GM12878 (cell line): ENCODE measurements around the gene MYBPC2. TPM values are rescaled to one million over a fixed set of nuclear protein-coding genes. Genes with fewer than 3 reads are reported as not detected.

Experiments used
- ATAC-seq: fragments of 200-7000 bp; cut with Tn5 transposase; 3 replicates; pipeline ENCODE4 v1.9.1; 2020; ENCODE audit warnings: mild to moderate bottlenecking, moderate library complexity
- BruUV-seq: library from RNA; stranded (reverse); fragments of 400-500 nt; replicated peaks from 2 replicates; lab custom pipeline; 2021; lab: Mats Ljungman, UMichigan
- CTCF ChIA-PET: fragments of 300-600 bp; sonication (Branson Sonifier 250); formaldehyde crosslinking; extraction: SDS; loops from one replicate; lab custom pipeline; 2021; ENCODE audit warnings: inconsistent platforms; lab: Yijun Ruan, JAX
- POLR2A ChIA-PET: fragments of 350-600 bp; formaldehyde crosslinking; extraction: SDS; loops from one replicate; lab custom pipeline; 2021; ENCODE audit warnings: inconsistent platforms; lab: Charles Lee
- RAD21 ChIA-PET: fragments of 300-600 bp; sonication (Branson Sonifier 250); formaldehyde crosslinking; loops from one replicate; lab custom pipeline; 2023; ENCODE audit warnings: antibody characterized with exemption; ENCODE audit not compliant: unreplicated experiment; lab: Charles Lee
- SMC1A ChIA-PET: fragments of 300-600 bp; sonication (Branson Sonifier 250); formaldehyde crosslinking; loops from one replicate; lab custom pipeline; 2023; ENCODE audit not compliant: unreplicated experiment, uncharacterized antibody; lab: Charles Lee
- DNase-seq: peaks from one replicate; pipeline ENCODE4 v3.0.0-alpha.2; 2011; ENCODE audit warnings: low read depth, low spot score
- FAIRE-seq: peaks from 3 replicates; lab custom pipeline; 2011; peaks lifted over from hg19 to GRCh38; lab: Jason Lieb, UNC
- H2AFZ ChIP-seq: 2 replicates; pipeline ENCODE4 v1.6.0; 2011; ENCODE audit warnings: low read depth, low read length, control low read depth; ENCODE audit not compliant: control insufficient read depth
- H3K27ac ChIP-seq: 2 replicates; pipeline ENCODE4 v1.5.1; 2011; ENCODE audit warnings: control low read depth; ENCODE audit not compliant: control insufficient read depth, insufficient read depth
- H3K27me3 ChIP-seq, 2 experiments: replicated peaks in 1 of 2; 2 replicates each; pipeline versions ENCODE4 v1.6.0 to v1.6.1; 2011; ENCODE audit warnings: low read length in 1 of 2; ENCODE audit not compliant: control insufficient read depth in 2 of 2, insufficient read depth in 2 of 2
- H3K36me3 ChIP-seq, 2 experiments: 2 replicates each; pipeline ENCODE4 v1.5.1; 2011; ENCODE audit warnings: low read length in 1 of 2; ENCODE audit not compliant: control insufficient read depth in 2 of 2, insufficient read depth in 2 of 2
- H3K4me1 ChIP-seq: 2 replicates; pipeline ENCODE4 v1.6.1; 2011; ENCODE audit warnings: mild to moderate bottlenecking, low read length, moderate library complexity, mixed read lengths; ENCODE audit not compliant: control insufficient read depth, insufficient read depth
- H3K4me2 ChIP-seq: 2 replicates; pipeline ENCODE4 v1.6.0; 2011; ENCODE audit warnings: control low read depth; ENCODE audit not compliant: control insufficient read depth, insufficient read depth
- H3K4me3 ChIP-seq: fragments of 200-600 bp; sonication (generic); 2 replicates; pipeline ENCODE4 v1.5.1; 2016
- H3K79me2 ChIP-seq: 2 replicates; pipeline ENCODE4 v1.6.0; 2011; ENCODE audit warnings: low read length; ENCODE audit not compliant: control insufficient read depth, insufficient read depth
- H3K9ac ChIP-seq: 2 replicates; pipeline ENCODE4 v1.8.0; 2011; ENCODE audit warnings: low read length, control low read depth, mixed read lengths; ENCODE audit not compliant: control insufficient read depth, insufficient read depth
- H3K9me3 ChIP-seq: replicated peaks from 3 replicates; pipeline ENCODE4 v1.5.1; 2011; ENCODE audit warnings: mild to moderate bottlenecking, low read length; ENCODE audit not compliant: control insufficient read depth, insufficient read depth
- H4K20me1 ChIP-seq: 2 replicates; pipeline ENCODE4 v1.6.0; 2011; ENCODE audit not compliant: control insufficient read depth, insufficient read depth
- EGR1 ChIP-seq, 2 experiments: IDR thresholded peaks; 1 replicate in 1 of 2; 2 replicates in 1 of 2; pipeline ENCODE4 v1.6.1; 2011 to 2012; ENCODE audit warnings: low read depth in 2 of 2, low read length in 2 of 2, borderline replicate concordance in 1 of 2, mild to moderate bottlenecking in 1 of 2, moderate library complexity in 1 of 2
- IKZF2 ChIP-seq, 2 experiments: fragments of 450-650 bp; IDR thresholded peaks; 2 replicates each; pipeline ENCODE4 v1.6.1; 2017; ENCODE audit warnings: mild to moderate bottlenecking in 2 of 2, moderate library complexity in 2 of 2
- NBN ChIP-seq: fragments of 450-650 bp; IDR thresholded peaks from 2 replicates; pipeline ENCODE4 v1.6.1; 2016
- RB1 ChIP-seq: fragments of 450-650 bp; formaldehyde crosslinking; IDR thresholded peaks from 2 replicates; pipeline ENCODE4 v1.6.1; 2017; ENCODE audit warnings: mild to moderate bottlenecking, borderline replicate concordance
- RELA ChIP-seq: fragments of 450-650 bp; IDR thresholded peaks from 2 replicates; pipeline ENCODE4 v1.8.0; 2014; ENCODE audit warnings: borderline replicate concordance; ENCODE audit not compliant: partially characterized antibody
- SPI1 ChIP-seq: IDR thresholded peaks from 2 replicates; pipeline ENCODE4 v1.6.1; 2011; ENCODE audit warnings: low read depth, mild to moderate bottlenecking, low read length, moderate library complexity, borderline replicate concordance; ENCODE audit not compliant: insufficient read depth
- ZNF274 ChIP-seq: IDR thresholded peaks from one replicate; pipeline ENCODE4 v1.8.0; 2011; ENCODE audit not compliant: insufficient read length, insufficient read depth
- whole genome bisulfite sequencing: methylation state at CpG from one replicate; pipeline ENCODE4 v1.1.6; 2016; ENCODE audit warnings: low lambda C conversion rate; ENCODE audit not compliant: insufficient replicate concordance, insufficient coverage; ENCODE audit errors: missing lambda C conversion rate; 5-methylcytosine and 5-hydroxymethylcytosine counted together
- in situ Hi-C: fragments of 300-500 bp; cut with MboI; formaldehyde crosslinking; loops from 9 replicates; pipeline ENCODE4 v1.14.3; 2018; ENCODE audit warnings: mixed read lengths
- intact Hi-C: fragments of 100-400 bp; cut with micrococcal nuclease; formaldehyde crosslinking; loops from one replicate; pipeline ENCODE4 v1.14.2; 2022; ENCODE audit not compliant: unreplicated experiment
- polyA plus RNA-seq, 11 experiments: library from polyadenylated mRNA; depleted of rRNA in 4 of 11; unstranded in 6 of 11; stranded (reverse) in 5 of 11; fragments of >200 nt; fragmentation: Nextera tagmentation in 4 of 11; fragmentation: Illumina TruSeq in 1 of 11; extraction: Ambion mirVana in 4 of 11; extraction: Trizol in 1 of 11; gene quantifications; 1 replicate in 1 of 11; 2 replicates in 10 of 11; pipeline versions ENCODE4 v1.2.1 to v1.2.3, GENCODE V29; 2011 to 2016; ENCODE audit warnings: inconsistent platforms in 2 of 11, missing spikeins in 2 of 11, low read depth in 1 of 11
- total RNA-seq, 4 experiments: library from RNA; depleted of rRNA in 3 of 4; stranded (reverse); fragments of >200 nt in 3 of 4; fragmentation: Illumina TruSeq in 1 of 4; extraction: Trizol in 1 of 4; gene quantifications; 2 replicates each; pipeline versions ENCODE4 v1.2.1 to v1.2.3, GENCODE V29; 2013 to 2021

Gene MYBPC2
- total and polyA plus RNA-seq, 10 of the 15 experiments (the other 5 are each of a cell fraction or from before 2014, with no cell fraction given), result 0.09 to 2.6 (median 0.61) TPM

DNA sequence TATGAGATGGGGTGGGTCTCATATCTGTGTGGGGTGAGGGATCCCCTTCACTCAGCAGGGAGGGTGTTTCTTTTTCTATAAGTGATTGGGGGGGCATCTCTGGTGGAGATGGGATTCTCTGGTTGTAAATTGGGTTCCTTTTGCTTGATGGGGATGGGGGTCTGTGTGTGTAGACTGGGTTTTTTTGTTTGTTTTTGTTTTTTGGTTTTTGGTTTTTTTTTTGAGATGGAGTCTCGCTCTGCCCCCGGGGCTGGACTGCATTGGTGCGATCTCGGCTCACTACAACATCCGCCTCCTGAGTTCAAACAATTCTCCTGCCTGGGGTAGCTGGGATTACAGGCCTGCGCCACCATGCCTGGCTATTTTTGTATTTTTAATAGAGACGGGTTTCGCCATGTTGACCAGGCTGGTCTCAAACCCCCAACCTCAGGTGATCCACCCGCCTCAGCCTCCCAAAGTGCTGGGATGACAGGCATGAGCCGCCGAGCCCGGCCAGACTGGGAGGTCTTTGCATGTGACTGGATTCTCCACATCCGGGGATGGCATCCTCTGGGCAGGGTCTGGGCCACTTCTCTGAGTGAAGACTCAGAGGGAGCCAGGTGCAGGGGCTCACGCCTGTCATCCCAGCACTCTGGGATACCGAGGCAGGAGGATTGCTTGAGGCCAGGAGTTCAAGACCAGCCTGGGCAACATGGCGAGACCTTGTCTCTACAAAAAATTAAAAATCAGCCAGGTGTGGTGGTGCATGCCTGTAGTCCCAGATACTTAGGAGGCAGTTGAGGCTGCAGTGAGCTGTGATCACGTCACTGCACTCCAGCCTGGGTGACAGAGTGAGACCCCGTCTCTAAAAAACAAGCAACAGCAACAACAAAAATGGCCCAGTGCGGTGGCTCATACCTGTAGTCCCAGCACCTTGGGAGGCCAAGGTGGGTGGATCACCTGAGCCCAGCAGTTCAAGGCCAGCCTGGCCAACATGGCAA, 799 bp downstream of the MYBPC2 start:
- RAD21 ChIA-PET, result interaction anchor here (1.0 to 1.5 kb wide), 2 partner anchors 27 to 29 kb away, joined by 3 read pairs; no protein-coding TSS in a partner anchor
- ATAC-seq, result no peak
- intact Hi-C loops, result loop anchor here (2.0 to 5.0 kb wide), 2 partner anchors 15 to 86 kb away; partner anchors contain the start of gene SPIB
- Histone ChIP-seq H3K9ac (no peak overlapping the region), H3K4me3 (0 out of 2 replicates have a peak overlapping the region, but pooled peaks have one; percentile 71), H3K79me2 (no peaks in the 10 kb centered on the region), H3K4me1 (peaks cover 45% of the 10 kb centered on the region), H3K27ac (no peak overlapping the region), H4K20me1 (no peaks in the 10 kb centered on the region), H3K4me2 (peak overlapping the region; percentile 33; the same call in 1 of the 2 replicates), H3K36me3 (no peaks in the 10 kb centered on the region), H3K27me3 (peaks cover 0 to 4% of the 10 kb centered on the region in 2 experiments; a peak in 1 of 4 replicates), H2AFZ (no peak overlapping the region), H3K9me3 (no peaks in the 10 kb centered on the region)
- CTCF ChIA-PET, result interaction anchor here (1.5 kb wide), 1 partner anchor 68 kb away, joined by 5 read pairs; the partner anchor contains the start of gene NAPSA
- SMC1A ChIA-PET, result interaction anchor here (0.7 kb wide), 1 partner anchor 29 kb away, joined by 3 read pairs; no protein-coding TSS in a partner anchor
- no TSS peak for BruUV-seq
- TF ChIP-seq NBN, result no peak
- no peak for TF ChIP-seq IKZF2 (IDR thresholded peaks at IDR 0.05)
- TF ChIP-seq SPI1, result no peak
- TF ChIP-seq RELA, result no peak
- no peak for TF ChIP-seq RB1
- no peak for TF ChIP-seq ZNF274
- no peak for TF ChIP-seq EGR1 (IDR thresholded peaks at IDR 0.05; ENCODE audit: borderline replicate concordance in 1 of 2, low read depth in 2 of 2, low read length in 2 of 2)
- in situ Hi-C loops, result no loop called here
- POLR2A ChIA-PET, result interaction anchor here (0.5 to 1.6 kb wide), 6 partner anchors 13 to 76 kb away, joined by 3 to 5 read pairs (median 3); no protein-coding TSS in a partner anchor
- no peak for DNase-seq
- 36% methylated on average over 19 of the region's 19 CpGs for WGBS
- FAIRE-seq, result no peak
